Embryonic facial prominence (tissue), 1 donor: ENCODE results near the gene RAB17.

Source experiments
- DNase-seq: peaks from one replicate; pipeline ENCODE4 v3.0.0-alpha.2; 2016; ENCODE audit errors: extremely low spot score

The RAB17 gene

DNA sequence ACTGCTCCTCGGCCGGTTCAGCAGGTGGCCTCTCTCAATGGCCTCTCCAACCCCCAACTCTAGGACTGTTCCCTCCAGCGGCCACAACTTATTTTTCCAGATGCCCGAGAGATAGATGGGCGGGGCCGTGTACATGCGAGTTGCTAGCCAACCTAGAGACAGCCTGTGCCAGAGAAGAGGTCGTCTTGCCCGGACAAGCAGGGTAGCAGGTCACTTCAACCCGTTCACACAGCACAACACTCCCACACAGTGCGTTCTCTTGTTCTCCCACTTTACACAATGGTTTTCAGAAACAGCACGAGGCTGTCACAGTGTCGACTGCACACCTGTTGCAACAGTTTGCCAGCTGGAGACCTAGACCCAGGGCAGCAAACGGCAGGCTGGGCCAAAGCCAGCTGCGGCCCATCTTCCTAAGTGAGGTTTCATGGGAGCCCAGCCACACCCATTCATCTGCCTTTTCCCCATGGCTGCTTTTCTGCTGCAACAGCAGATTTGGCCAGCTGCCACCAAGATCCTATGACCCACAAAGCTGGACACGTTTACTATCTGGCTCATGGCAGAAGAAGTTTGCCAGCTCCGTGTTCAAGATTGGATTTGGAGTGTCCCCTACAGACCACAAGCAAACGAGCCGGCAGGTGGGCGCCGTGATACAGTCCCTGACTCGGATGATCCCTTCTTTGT is 31.4 kb downstream of the RAB17 start:
- DNase-seq: no peak

DNA sequence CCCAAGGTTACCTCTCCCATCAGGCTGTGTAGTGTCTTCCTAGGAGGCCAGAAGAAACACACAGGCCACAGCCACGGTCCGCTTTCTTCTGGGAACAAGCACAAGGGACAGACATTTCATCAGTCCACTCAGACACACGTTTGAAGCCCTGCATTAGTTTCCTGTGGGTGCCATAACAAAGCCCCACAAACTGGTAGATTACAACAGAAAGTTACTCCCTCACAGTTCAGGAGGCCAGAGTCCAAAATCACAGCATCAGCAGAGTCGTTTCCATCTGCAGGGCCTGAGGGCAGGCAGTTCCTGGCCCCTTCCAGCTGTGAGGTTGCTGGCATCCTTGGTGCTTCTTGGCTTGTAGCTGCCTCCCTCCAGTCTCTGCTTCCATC is 32.9 kb downstream of the RAB17 start:
- no peak for DNase-seq

DNA sequence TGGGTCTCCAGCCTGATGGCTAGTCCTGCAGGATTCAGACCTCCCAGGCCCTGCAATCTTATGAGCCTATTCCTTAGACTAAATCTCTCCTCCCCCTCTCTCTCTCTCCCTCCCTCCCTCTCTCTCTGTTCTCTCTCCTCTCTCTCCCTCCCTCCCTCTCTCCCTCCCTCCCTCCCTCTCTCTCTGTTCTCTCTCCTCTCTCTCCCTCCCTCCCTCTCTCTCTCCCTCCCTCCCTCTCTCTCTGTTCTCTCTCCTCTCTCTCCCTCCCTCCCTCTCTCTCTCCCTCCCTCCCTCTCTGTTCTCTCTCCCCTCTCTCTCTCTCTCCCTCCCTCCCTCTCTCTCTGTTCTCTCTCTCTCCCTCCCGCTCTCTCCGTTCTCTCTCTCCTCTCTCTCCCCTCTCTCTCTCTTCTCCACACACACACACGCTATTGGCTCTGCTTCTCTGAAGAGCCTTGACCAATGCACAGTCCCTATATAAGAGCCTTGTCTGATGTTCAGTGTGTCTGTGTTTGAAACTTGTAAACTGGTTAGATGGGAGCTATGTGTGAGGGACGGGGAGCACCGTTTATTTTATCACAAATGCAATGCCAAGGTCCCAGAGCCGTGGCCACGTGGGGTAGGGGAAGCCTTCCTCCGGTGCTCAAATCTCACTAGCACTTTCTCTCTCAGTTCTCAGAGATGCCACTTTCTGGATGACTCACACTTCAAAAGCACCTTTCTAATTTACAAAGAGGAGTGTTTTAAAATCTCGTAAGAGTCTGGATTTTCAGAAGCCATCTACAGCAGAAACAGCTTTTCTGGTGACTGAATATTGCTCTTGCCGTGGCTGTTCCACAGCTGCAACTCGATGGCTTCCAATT is 33.5 kb downstream of the RAB17 start:
- DNase-seq: no peak

DNA sequence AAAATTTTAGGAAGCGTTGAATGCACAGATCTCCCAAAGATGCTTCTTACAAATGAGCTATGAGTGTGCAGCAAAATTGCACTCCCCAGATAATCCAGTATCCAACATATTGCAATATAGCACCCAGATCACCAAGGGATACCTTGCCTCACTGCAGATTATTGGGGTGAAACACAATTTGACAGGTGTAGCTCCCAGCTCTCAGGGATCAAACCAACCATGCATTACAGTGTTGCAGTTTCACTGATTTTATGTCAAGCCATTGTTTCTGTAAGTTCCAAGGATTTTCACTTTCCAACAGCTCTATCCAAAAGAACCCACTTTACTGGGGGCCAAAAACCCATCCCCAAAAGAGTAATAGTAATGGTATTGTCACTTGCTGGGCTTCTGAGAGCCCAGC is 35.0 kb downstream of the RAB17 start:
- DNase-seq: no peak

DNA sequence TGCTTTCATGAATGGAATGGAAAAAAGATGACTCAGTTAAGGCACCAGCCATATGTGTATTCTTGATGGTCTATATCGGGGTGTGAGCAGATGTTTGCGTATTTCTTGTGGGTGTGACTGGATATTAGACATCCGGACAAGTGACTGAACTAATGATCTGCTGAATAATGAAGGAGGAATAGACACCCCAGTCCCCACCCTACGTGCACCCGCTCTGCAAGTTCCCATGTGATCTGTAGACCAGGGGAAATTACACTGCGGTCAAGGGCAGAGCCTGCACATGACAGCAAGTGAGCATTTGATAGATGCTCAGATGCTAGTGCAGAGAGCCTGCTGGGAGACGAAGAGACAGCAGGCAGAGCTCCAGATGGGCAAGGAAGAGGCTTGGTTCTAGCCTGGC is 36.6 kb downstream of the RAB17 start:
- DNase-seq: no peak

DNA sequence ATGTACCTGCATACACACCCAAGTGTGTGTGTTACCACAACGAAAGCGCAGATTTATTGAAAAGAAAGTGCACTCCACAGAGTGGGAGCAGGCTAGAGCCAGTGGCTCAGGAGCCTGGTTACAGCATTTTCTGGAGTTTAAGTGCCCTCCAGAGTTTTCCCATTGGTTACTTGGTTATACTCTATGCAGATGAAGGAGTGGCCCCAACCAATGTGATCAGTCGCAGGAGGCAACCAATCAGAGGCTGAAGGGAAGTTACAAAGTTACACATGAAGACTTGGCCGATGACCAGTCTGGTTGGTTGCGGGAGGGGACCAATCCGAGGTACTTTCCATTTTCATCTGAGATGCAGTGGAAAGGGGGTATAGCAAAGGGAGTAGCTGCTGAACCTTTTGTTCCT is 37.6 kb downstream of the RAB17 start:
- DNase-seq: no peak

DNA sequence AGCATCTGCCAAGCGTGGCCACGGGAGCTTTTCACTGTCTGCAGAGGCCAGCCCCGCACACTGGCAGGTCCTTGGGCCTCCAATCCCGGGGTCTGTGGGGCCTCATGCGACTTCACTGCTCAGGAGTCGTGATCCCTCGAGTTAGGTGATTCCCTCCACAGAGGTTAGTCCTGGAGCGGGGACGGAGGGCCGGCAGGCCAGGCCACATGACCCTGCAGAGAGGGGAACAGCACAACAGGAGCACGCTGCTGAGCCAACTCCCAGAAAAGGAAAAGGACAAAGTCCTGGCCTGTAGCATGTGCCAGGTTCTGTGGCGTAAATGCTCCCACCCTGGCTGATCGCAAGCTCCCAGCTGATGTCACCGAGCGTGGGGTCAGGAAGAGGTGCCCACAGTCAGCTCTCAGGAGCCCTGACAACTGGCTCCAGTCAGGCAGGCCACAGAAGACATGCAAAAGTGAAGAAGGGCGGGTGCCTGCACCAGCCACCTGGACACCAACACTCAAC is 39.4 kb downstream of the RAB17 start:
- no peak for DNase-seq

DNA sequence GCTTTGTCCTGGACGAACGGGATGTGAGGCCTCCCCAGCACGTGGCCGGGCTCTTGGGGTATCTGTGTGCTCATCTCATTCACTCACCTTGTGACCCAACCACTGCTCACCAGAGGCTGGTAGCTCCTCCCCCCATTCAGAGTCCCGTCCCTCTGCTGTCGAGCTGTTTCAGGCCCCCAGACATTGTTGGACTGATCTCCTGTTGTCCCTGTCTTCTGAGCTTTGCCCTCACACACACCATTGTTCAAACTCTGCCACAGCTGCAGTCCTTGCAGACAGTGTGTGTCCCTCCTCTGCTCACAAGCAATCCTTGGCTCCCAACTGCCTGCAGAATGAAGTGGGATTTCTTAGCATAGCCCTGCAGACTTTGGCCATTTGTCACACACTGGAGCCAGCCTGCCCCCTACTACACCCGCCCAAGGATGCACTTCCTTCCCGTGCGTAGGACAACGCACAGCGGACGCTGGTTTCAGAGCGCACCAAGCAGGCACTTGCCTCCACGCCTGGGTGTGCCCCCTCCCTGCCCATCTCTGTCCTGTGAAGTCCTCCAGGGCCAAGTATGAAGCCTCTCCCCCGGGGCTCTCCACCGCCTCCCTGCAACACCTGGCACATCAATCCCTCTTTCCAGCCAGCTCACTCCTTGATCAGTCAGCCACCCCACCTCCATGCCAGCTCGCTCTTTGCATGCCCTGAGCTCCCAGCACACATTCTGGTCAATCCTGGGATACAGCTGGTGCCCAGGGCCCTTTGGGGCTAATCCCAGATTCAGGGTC is 40.7 kb downstream of the RAB17 start:
- DNase-seq: no peak

DNA sequence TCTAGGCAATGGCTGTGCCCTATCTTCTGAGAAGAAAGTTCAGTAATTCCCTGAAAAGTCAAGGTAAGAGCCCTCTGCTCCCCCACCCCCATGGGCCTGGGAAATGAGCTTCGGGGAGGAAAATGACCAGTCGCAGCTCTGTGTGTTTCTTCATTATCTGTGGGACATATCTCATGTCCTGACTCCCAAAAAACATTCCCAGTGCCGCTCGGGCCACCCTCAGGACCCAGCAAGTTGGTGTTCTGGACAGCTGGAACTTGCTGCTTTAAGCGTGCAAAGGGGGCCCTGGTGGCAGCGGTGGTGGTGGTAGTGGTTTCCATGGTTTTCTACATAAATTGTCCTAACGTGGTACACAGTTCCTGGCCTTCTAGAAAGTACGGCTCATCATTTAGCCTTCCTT is 41.3 kb downstream of the RAB17 start:
- no peak for DNase-seq

DNA sequence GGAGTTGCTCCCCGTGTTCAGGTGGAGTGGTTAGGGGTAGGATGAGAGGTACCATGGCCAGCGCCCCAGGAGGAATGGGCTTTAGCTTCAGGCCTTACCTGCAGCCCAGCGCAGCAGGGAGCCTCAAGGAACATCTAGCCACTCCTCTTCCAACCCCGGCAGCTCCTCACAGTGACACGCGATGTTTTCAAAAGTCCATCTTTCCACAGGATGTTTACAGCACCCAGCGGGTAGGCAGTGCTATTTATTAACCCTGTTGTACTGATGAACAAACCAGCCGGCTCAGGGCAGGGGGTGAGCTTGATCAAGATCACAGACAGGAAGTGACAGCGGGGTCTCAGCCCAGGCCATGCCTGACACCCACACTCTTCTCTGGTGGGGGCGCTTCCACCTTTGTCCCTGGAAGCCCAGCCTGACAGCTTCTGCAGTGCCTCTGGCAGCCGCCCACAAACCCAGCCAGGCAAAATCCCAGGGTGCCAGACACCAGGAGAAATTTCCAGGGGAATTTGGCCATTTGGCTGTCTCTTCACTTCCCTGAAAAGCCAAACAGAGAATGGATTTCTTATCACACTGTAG is 42.6 kb downstream of the RAB17 start:
- DNase-seq: no peak

DNA sequence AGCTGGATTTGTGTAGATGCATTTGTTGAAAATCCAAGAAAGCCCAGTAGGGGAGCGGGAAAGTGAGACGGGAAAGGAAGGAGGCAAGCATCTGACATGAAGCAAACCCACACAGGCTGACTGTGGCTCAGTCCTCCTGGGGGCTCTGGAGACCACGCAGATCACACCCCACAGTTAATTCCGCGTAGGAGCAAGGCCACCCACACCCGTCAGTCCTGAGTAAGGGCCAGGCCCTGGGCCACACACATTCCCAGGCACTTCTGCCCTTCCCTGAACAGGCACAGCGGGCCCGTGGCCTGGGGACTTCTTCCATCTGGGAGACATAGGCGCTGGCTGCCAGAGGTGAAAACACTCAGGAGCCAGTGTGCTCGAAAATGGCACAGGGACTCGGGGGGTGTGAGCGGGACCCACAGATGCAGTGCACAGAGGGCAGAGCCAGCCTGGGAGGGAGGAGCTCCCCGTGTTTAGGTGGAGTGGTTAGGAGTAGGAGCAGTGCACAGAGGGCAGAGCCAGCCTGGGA is 43.6 kb downstream of the RAB17 start:
- no peak for DNase-seq

DNA sequence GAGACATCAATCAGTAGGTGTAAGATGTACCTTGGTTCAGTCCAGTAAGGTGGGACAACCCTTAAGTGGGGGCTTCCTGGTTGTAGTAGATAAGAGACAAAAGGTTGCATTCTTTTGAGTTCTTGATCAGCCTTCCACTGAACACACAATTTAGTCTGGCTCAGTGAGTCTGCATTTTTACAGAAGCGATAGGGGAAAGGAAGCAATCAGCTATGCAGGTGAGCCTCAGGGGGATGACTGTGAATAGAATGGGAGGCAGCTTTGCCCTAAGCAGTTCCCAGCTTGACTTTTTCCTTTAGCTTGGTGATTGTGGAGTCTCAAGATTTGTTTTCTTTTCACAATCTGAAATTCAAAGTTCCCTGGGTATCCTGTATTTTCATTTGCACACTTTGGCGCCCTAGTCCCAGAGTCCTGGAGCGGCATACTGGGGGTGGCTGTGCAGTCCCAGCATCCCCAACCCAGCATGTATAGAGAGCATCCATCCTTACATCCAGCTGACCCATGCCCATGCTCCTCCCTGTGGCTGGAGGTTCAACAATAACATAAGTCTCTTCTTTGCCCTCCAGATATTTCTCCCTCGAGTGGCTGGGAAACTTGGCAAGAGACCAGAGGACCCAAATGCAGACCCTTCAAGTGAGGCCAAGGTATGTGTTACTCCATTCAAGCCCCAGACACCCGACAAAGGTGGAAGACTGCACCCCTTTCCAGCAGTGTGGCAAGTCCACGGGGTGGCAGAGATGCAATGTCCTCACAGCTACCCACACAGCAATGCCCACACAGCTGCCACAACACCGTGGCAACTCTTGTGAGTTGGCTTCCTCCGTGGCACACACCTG is 44.3 kb downstream of the RAB17 start:
- DNase-seq: no peak

DNA sequence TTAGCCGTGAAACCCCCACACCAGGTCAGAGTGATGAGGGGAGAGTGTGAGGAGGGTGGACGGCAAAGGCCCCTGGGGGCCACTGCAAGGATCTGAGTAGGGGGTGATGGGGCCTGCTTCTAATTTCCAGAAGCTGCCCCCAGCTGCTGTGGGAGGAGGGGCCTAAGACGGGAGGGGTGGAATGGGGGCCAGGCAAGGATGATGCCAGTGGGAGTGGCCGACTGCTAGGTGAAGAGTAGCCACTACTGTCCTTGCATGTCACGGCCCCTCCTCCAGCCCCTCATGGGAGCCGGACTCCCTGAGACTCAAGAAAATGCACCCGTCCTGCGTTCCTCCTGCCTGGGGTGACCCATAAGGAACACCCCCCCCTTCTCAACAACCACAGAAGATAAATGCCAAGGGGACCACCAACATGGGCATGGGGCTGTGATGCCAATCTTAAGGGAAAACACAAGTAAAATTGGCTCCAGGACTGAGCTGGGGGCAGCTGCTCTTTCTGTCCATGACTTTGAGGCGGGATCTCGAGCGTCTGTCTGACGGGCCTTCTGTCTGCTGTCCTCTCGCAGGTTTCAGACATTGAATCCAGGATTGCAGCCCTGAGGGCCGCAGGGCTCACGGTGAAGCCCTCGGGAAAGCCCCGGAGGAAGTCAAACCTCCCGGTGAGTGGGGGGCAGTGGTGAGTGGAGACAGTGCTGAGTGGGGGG is 48.4 kb downstream of the RAB17 start:
- DNase-seq: no peak

DNA sequence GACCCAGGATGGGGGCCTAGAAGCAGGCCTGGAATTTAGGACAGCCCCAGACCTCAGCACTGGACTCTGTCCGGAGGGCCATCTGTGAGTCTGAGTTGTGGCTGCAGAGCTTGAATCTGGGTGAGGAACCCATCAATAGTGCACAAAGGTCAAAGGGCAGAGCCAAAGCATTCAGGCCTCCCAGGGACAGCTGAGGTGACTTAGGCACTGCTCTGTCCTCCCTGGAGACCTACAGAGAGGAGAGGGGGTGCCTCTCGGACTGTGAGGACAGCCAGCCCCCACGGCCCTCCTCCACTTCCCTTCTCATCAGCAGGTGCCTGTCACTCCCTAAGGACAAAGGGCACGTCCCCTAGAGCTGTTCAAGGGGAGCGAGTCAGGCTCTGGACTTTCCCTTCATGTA is 49.3 kb downstream of the RAB17 start:
- DNase-seq: no peak

DNA sequence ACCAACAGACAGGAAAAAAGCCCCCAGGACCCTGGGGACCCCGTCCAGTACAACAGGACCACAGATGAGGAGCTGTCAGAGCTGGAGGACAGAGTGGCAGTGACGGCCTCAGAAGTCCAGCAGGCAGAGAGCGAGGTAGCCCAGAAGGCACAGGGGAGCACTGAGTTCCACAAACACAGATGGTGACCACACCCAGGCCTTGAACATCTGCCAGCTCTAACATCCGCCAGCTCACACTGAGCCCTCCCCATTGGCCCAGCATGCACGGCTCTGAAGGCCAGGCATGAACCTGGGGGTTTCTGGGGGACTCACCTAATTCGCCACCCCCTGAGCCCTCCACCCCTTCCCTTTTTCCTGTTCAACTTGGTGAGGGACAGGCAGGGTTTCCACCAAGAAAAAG is 49.7 kb downstream of the RAB17 start:
- DNase-seq: no peak

DNA sequence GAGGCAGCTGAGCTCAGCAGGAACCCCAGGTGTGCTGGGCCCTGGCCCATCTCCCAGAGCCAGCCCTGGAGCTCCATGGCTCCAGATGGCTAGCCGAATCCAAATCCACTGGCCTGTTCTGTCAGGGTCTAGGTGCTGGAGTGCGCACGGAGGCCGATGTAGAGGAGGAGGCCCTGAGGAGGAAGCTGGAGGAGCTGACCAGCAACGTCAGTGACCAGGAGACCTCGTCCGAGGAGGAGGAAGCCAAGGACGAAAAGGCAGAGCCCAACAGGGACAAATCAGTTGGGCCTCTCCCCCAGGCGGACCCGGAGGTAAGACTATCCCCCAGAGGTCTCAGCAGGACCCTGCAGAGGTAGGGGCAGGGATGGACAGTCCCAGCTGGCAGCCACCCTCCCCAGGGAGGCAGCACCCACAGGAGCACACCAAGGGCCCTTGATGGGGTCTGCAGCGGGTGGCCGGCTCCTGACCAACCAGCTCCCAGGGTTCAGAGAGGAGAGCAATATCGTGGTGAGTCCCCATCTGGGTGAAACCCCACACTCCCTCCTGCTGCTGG is 50.2 kb downstream of the RAB17 start:
- no peak for DNase-seq

DNA sequence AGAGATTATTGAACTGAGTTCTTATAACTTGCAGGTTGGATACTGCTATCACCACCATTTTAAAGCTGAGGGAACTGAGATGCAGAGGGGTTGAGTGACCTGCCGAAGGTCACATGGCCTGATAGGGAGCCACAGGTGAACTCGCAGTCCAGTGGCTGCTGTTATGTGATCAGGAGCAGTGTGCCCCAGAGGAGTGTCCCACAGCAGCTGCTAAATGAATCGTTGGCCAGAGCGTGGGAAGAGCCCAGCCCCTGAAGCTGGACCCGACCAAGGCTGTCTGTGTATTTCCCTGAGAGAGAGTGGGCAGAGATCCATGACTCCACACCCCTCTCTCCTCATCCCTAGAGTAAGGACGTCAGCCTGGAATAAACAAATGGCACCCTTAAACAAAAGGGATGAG is 50.9 kb downstream of the RAB17 start:
- DNase-seq: no peak

DNA sequence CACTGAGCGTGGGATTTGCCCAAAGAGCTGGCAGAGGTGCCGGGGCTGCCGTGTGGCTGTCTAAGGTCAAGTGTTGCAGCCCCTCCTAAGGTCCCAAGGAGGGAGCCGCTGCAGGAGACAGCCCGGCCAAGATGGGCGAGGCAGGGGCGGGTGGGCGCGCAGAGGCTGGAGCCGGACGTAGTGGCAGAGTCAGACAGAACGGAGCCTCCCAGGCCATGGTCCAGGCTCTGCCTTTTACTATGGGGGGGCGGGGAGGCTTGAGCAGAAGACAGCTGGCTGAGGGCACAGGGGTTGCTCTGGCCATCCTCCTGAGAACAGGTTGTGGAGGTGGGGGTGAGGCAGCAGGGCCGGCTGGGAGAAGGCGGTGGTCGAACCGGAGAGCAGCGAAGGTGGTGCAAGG is 51.6 kb downstream of the RAB17 start:
- no peak for DNase-seq

DNA sequence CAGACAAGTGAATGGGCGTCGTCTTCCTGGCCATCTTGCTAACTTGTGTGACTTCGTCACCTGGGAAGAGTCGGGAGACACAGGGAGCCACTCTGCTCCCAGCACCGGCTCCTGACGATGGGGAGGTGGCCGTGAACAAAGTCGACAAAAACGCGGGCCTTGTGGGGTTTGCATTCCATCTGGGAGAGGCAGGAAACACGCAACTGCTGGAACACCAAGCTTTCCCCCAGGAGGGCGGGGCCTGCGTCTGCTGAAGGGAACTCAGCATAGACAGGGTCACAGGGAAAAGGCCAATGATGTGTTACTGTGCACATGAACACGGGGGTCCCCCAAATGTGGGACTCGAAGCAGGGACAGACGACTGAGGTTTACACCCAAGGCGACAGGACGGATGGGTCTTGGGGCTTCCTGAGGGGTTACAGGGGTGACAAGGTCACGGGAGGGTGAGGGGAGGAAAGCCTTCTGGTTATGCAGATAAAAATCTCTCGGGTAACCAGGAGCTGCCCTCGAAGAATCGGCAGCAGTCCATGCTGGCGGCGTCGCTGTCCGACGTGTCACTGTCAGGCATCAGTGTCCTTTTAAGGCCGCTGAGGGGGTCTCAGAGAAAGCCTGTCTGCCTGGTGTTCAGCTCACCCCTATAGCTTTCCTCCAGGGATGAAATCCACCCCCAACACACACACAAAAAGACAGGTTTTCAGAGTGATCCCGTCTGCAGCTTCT is 52.4 kb downstream of the RAB17 start:
- DNase-seq: no peak
